DND-41 (cell line): ENCODE data around the gene ITGB5.

Experiments used
- CTCF ChIP-seq: IDR thresholded peaks from 2 replicates; pipeline ENCODE4 v1.5.1; 2012; ENCODE audit warnings: borderline replicate concordance, low read length, moderate library complexity, mild to moderate bottlenecking; ENCODE audit not compliant: poor library complexity, severe bottlenecking; ENCODE audit errors: extremely low read depth
- EZH2 ChIP-seq: IDR thresholded peaks from 3 replicates; pipeline ENCODE4 v1.6.1; 2012; ENCODE audit warnings: borderline replicate concordance, low read depth, mild to moderate bottlenecking, moderate library complexity, low read length, inconsistent platforms; ENCODE audit not compliant: severe bottlenecking

- TF ChIP-seq EZH2 (no peak), CTCF (no peak)
Measured at GRCh38 chr3:124788254-124788745, 98.9 kb downstream of the ITGB5 start.
